SK-N-SH treated with all-trans-retinoic acid at 6 μM for 48 hours (cell line): ENCODE data around the gene MAB21L4.

Experiments
- ATAC-seq: fragments of 200-7000 bp; cut with Tn5 transposase; 3 replicates; pipeline ENCODE4 v1.9.1; 2020; ENCODE audit warnings: mild to moderate bottlenecking, moderate library complexity
- ARNTL ChIP-seq: fragments of 450-650 bp; formaldehyde crosslinking; IDR thresholded peaks from 2 replicates; pipeline ENCODE4 v1.5.0; 2020; ENCODE audit warnings: low read depth, mild to moderate bottlenecking, moderate library complexity, borderline replicate concordance
- BACH2 ChIP-seq: fragments of 250-450 bp; sonication (Bioruptor Pico); IDR thresholded peaks from 2 replicates; pipeline ENCODE4 v1.9.0; 2021; ENCODE audit warnings: mild to moderate bottlenecking, borderline replicate concordance
- CSDC2 ChIP-seq: fragments of 250-450 bp; sonication (Bioruptor Pico); IDR thresholded peaks from 2 replicates; pipeline ENCODE4 v1.5.0; 2020; ENCODE audit warnings: mild to moderate bottlenecking, moderate library complexity
- GLIS3 ChIP-seq: fragments of 250-450 bp; sonication (Bioruptor Pico); IDR thresholded peaks from 2 replicates; pipeline ENCODE4 v1.5.0; 2020; ENCODE audit warnings: mild to moderate bottlenecking, moderate library complexity
- OSR1 ChIP-seq: fragments of 250-450 bp; sonication (Bioruptor Pico); IDR thresholded peaks from 2 replicates; pipeline ENCODE4 v1.8.0; 2022; ENCODE audit warnings: moderate library complexity, mild to moderate bottlenecking, inconsistent platforms
- PPARA ChIP-seq: fragments of 250-450 bp; sonication (Bioruptor Pico); IDR thresholded peaks from 2 replicates; pipeline ENCODE4 v1.5.0; 2020; ENCODE audit warnings: mild to moderate bottlenecking, borderline replicate concordance
- SNAI2 ChIP-seq: fragments of 250-450 bp; sonication (Bioruptor Pico); IDR thresholded peaks from 2 replicates; pipeline ENCODE4 v1.5.0; 2020; ENCODE audit warnings: mild to moderate bottlenecking, moderate library complexity
- TCF4 ChIP-seq: fragments of 250-450 bp; sonication (Bioruptor Pico); IDR thresholded peaks from 2 replicates; pipeline ENCODE4 v1.8.0; 2021; ENCODE audit warnings: mild to moderate bottlenecking, moderate library complexity, borderline replicate concordance
- TOX ChIP-seq: fragments of 250-450 bp; sonication (Bioruptor Pico); IDR thresholded peaks from 2 replicates; pipeline ENCODE4 v1.8.0; 2021; ENCODE audit warnings: mild to moderate bottlenecking, moderate library complexity, borderline replicate concordance
- ZFP3 ChIP-seq: fragments of 250-450 bp; sonication (Bioruptor Pico); IDR thresholded peaks from 2 replicates; pipeline ENCODE4 v1.5.0; 2020; ENCODE audit warnings: mild to moderate bottlenecking, moderate library complexity
- ZFP30 ChIP-seq: fragments of 450-650 bp; formaldehyde crosslinking; IDR thresholded peaks from 2 replicates; pipeline ENCODE4 v1.5.0; 2022; ENCODE audit warnings: mild to moderate bottlenecking, moderate library complexity
- ZNF70 ChIP-seq: fragments of 450-650 bp; formaldehyde crosslinking; IDR thresholded peaks from 2 replicates; pipeline ENCODE4 v1.5.0; 2020; ENCODE audit warnings: mild to moderate bottlenecking, moderate library complexity
- TF ChIP-seq, protein P1 (sequence below): fragments of 250-450 bp; sonication (Bioruptor Pico); IDR thresholded peaks from 2 replicates; pipeline ENCODE4 v1.5.1; 2021; ENCODE audit warnings: mild to moderate bottlenecking, moderate library complexity
- TF ChIP-seq, protein P2 (sequence below): fragments of 250-450 bp; sonication (Bioruptor Pico); IDR thresholded peaks from 2 replicates; pipeline ENCODE4 v1.8.0; 2020; ENCODE audit warnings: mild to moderate bottlenecking, moderate library complexity, borderline replicate concordance
- TF ChIP-seq, protein P3 (sequence below): fragments of 250-450 bp; sonication (Bioruptor Pico); IDR thresholded peaks from 2 replicates; pipeline ENCODE4 v1.8.0; 2021; ENCODE audit warnings: low read depth, mild to moderate bottlenecking, moderate library complexity, borderline replicate concordance
- TF ChIP-seq, protein P4 (sequence below): fragments of 250-450 bp; sonication (Bioruptor Pico); IDR thresholded peaks from 2 replicates; pipeline ENCODE4 v1.5.0; 2020; ENCODE audit warnings: mild to moderate bottlenecking, moderate library complexity
- TF ChIP-seq, protein P5 (sequence below): fragments of 250-450 bp; sonication (Bioruptor Pico); IDR thresholded peaks from 2 replicates; pipeline ENCODE4 v1.5.1; 2020; ENCODE audit warnings: low read depth, mild to moderate bottlenecking, moderate library complexity

MAB21L4 gene

DNA sequence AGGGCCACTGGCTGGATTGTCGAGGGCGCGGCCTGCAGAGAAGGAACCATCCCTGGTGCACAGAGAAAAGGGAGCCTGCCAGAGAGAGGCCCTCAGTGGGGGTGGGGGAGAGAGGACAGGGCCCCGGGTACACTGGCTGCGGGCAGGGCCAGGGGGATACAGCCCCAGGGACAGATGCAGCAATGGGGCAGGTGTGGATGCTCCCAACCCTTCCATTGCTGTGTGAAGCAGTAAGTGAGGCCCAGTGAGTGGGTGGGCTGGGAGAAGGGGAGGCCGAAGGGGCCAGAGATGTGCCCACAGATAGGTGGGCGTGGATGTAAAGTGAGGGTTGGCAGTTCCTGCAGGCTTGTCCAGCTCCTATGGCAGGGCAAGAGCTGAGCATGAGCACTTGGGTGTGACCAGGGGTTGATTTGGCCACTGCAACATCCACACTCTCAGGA, 19.9 kb downstream of the MAB21L4 start:
- no peak for TF ChIP-seq CSDC2 (CRISPR knock-in tag)
- no peak for TF ChIP-seq ZNF70 (CRISPR knock-in tag)
- no peak for TF ChIP-seq SNAI2 (CRISPR knock-in tag)

DNA sequence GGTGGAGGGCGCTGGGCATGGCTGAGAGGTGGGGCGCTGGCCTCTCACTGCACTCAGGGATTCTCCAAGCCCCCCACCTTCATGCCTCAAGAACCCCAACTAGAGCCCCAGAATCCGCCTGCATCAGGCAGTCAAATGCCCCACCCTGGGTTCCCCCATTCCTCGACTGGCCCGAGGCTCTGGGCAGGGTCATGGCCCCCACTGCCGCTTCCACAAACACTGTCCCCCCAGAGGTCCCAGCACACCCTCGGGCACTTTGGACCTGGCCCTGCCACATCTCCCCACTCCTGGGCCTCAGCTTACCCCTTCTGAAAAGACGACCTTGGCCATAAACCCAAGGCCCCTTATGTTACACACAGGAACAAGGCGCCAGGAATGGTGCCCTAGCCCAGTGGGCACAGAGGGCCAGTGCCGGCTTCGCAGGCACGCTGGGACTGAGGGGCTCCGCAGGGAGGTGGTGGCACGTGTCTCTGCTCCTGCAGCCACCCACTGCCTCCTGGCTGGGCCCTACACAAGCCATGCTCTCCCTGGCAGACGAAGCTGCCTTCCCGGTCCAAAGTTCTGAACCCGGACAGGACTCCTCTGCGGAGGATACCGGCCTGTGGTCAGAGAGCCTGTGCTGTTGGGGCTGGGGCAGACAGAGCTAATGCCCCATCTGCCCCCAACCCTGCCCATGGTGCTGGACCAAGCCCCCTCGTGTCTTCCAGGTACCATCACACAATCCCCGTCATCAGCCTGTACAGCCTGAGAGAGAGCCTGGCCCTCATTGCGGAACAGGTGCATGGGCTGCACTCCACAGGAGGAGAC, 20.5 kb downstream of the MAB21L4 start:
- no peak for ATAC-seq
- TF ChIP-seq, protein P1, sequence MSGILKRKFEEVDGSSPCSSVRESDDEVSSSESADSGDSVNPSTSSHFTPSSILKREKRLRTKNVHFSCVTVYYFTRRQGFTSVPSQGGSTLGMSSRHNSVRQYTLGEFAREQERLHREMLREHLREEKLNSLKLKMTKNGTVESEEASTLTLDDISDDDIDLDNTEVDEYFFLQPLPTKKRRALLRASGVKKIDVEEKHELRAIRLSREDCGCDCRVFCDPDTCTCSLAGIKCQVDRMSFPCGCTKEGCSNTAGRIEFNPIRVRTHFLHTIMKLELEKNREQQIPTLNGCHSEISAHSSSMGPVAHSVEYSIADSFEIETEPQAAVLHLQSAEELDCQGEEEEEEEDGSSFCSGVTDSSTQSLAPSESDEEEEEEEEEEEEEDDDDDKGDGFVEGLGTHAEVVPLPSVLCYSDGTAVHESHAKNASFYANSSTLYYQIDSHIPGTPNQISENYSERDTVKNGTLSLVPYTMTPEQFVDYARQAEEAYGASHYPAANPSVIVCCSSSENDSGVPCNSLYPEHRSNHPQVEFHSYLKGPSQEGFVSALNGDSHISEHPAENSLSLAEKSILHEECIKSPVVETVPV (CRISPR knock-in tag) = no peak
- TF ChIP-seq ZFP3 (CRISPR knock-in tag) = no peak

More for the DNA sequence above, 19.9 kb downstream of the MAB21L4 start:
- ATAC-seq = no peak

DNA sequence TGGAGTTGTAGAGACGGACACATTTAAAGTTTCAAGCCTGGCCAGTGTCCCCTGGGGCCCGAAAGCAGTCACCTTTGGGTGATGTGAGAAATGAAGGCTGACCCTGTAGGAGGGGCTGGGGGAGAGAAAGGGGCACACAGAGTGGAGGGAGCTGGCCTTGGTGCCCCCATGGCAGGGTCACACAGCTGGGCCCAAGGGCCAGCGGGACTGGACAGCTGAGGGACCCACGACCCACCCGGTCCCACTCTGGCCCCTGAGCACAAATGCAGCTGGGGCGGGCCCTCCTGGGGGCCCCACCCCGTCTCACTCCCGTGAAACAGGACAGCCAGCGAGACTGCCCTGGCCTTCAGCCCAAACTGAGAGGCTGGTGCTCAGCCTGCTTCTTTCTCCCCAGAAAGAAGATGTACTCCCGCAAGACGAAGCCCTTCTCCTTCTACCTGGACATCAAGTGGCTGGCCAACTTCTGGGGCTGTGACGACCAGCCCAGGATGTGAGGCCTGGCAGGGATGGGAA, 21.2 kb downstream of the MAB21L4 start:
- no peak for ATAC-seq

More for the DNA sequence above, 21.2 kb downstream of the MAB21L4 start:
- TF ChIP-seq TOX = no peak
- TF ChIP-seq ARNTL (CRISPR knock-in tag) = no peak
- TF ChIP-seq ZFP30 = no peak
- no peak for TF ChIP-seq PPARA (CRISPR knock-in tag)
- no peak for TF ChIP-seq BACH2 (CRISPR knock-in tag)
- TF ChIP-seq, protein P2, sequence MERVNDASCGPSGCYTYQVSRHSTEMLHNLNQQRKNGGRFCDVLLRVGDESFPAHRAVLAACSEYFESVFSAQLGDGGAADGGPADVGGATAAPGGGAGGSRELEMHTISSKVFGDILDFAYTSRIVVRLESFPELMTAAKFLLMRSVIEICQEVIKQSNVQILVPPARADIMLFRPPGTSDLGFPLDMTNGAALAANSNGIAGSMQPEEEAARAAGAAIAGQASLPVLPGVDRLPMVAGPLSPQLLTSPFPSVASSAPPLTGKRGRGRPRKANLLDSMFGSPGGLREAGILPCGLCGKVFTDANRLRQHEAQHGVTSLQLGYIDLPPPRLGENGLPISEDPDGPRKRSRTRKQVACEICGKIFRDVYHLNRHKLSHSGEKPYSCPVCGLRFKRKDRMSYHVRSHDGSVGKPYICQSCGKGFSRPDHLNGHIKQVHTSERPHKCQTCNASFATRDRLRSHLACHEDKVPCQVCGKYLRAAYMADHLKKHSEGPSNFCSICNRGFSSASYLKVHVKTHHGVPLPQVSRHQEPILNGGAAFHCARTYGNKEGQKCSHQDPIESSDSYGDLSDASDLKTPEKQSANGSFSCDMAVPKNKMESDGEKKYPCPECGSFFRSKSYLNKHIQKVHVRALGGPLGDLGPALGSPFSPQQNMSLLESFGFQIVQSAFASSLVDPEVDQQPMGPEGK (CRISPR knock-in tag) = no peak
- no peak for TF ChIP-seq GLIS3 (CRISPR knock-in tag)
- TF ChIP-seq TCF4 (CRISPR knock-in tag) = no peak
- TF ChIP-seq, protein P3, sequence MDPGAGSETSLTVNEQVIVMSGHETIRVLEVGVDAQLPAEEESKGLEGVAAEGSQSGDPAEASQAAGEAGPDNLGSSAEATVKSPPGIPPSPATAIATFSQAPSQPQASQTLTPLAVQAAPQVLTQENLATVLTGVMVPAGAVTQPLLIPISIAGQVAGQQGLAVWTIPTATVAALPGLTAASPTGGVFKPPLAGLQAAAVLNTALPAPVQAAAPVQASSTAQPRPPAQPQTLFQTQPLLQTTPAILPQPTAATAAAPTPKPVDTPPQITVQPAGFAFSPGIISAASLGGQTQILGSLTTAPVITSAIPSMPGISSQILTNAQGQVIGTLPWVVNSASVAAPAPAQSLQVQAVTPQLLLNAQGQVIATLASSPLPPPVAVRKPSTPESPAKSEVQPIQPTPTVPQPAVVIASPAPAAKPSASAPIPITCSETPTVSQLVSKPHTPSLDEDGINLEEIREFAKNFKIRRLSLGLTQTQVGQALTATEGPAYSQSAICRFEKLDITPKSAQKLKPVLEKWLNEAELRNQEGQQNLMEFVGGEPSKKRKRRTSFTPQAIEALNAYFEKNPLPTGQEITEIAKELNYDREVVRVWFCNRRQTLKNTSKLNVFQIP (CRISPR knock-in tag) = no peak
- TF ChIP-seq, protein P4, sequence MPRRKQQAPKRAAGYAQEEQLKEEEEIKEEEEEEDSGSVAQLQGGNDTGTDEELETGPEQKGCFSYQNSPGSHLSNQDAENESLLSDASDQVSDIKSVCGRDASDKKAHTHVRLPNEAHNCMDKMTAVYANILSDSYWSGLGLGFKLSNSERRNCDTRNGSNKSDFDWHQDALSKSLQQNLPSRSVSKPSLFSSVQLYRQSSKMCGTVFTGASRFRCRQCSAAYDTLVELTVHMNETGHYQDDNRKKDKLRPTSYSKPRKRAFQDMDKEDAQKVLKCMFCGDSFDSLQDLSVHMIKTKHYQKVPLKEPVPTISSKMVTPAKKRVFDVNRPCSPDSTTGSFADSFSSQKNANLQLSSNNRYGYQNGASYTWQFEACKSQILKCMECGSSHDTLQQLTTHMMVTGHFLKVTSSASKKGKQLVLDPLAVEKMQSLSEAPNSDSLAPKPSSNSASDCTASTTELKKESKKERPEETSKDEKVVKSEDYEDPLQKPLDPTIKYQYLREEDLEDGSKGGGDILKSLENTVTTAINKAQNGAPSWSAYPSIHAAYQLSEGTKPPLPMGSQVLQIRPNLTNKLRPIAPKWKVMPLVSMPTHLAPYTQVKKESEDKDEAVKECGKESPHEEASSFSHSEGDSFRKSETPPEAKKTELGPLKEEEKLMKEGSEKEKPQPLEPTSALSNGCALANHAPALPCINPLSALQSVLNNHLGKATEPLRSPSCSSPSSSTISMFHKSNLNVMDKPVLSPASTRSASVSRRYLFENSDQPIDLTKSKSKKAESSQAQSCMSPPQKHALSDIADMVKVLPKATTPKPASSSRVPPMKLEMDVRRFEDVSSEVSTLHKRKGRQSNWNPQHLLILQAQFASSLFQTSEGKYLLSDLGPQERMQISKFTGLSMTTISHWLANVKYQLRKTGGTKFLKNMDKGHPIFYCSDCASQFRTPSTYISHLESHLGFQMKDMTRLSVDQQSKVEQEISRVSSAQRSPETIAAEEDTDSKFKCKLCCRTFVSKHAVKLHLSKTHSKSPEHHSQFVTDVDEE (CRISPR knock-in tag) = no peak
- TF ChIP-seq, protein P5, sequence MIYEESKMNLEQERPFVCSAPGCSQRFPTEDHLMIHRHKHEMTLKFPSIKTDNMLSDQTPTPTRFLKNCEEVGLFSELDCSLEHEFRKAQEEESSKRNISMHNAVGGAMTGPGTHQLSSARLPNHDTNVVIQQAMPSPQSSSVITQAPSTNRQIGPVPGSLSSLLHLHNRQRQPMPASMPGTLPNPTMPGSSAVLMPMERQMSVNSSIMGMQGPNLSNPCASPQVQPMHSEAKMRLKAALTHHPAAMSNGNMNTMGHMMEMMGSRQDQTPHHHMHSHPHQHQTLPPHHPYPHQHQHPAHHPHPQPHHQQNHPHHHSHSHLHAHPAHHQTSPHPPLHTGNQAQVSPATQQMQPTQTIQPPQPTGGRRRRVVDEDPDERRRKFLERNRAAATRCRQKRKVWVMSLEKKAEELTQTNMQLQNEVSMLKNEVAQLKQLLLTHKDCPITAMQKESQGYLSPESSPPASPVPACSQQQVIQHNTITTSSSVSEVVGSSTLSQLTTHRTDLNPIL = no peak
- TF ChIP-seq OSR1 (CRISPR knock-in tag) = no peak
